Liver (tissue), 9 donors: Measurements from ENCODE around the gene MARK3. TPM values are rescaled to one million over a fixed set of nuclear protein-coding genes. Genes with fewer than 3 reads are reported as not detected.

Experiments used
- DNase-seq: peaks from one replicate; pipeline ENCODE4 v3.0.0-alpha.2; 2017; ENCODE audit warnings: low spot score
- H3K27ac ChIP-seq, 2 donors: one replicate each; pipeline ENCODE4 v1.7.0; 2013; ENCODE audit warnings: inconsistent platforms in 2 of 2, low read length in 2 of 2, control low read depth in 1 of 2, low read depth in 1 of 2, mild to moderate bottlenecking in 1 of 2
- H3K27me3 ChIP-seq, 4 donors: one replicate each; pipeline versions ENCODE4 v1.6.1 to v1.7.0; 2013; ENCODE audit warnings: low read length in 3 of 4, inconsistent platforms in 1 of 4, mild to moderate bottlenecking in 1 of 4, moderate library complexity in 1 of 4; ENCODE audit not compliant: control insufficient read depth in 4 of 4, insufficient read depth in 4 of 4
- H3K36me3 ChIP-seq, 4 donors: one replicate each; pipeline versions ENCODE4 v1.6.1 to v1.7.0; 2013; ENCODE audit warnings: low read length in 3 of 4, mild to moderate bottlenecking in 3 of 4, low read depth in 1 of 4, moderate library complexity in 1 of 4; ENCODE audit not compliant: control insufficient read depth in 4 of 4, insufficient read depth in 3 of 4
- H3K4me1 ChIP-seq, 4 donors: one replicate each; pipeline versions ENCODE4 v1.6.1 to v1.7.0; 2013; ENCODE audit warnings: low read length in 3 of 4, mild to moderate bottlenecking in 3 of 4, moderate library complexity in 1 of 4; ENCODE audit not compliant: control insufficient read depth in 4 of 4, insufficient read depth in 4 of 4
- H3K4me3 ChIP-seq, 3 donors: one replicate each; pipeline versions ENCODE4 v1.6.1 to v1.7.0; 2013; ENCODE audit warnings: low read length in 3 of 3, control low read depth in 1 of 3, low read depth in 1 of 3, mild to moderate bottlenecking in 1 of 3
- H3K9ac ChIP-seq, 2 donors: one replicate each; pipeline ENCODE4 v1.7.0; 2013; ENCODE audit warnings: low read length in 2 of 2, mild to moderate bottlenecking in 2 of 2, moderate library complexity in 2 of 2, control low read depth in 1 of 2, low read depth in 1 of 2
- H3K9me3 ChIP-seq, 4 donors: one replicate each; pipeline versions ENCODE4 v1.6.1 to v1.7.0; 2013; ENCODE audit warnings: low read length in 3 of 4; ENCODE audit not compliant: control insufficient read depth in 4 of 4
- EGR1 ChIP-seq, 2 donors: IDR thresholded peaks; 2 replicates each; pipeline ENCODE4 v1.6.1; 2016 to 2018; ENCODE audit warnings: antibody characterized with exemption in 2 of 2, low read depth in 2 of 2
- FOXA1 ChIP-seq: IDR thresholded peaks from 2 replicates; pipeline ENCODE4 v1.6.1; 2016; ENCODE audit warnings: antibody characterized with exemption
- GABPA ChIP-seq, 2 donors: IDR thresholded peaks in 1 of 2; conservative IDR thresholded peaks in 1 of 2; 2 replicates each; pipeline ENCODE4 v1.6.1; 2016; ENCODE audit warnings: antibody characterized with exemption in 2 of 2, mild to moderate bottlenecking in 1 of 2, moderate library complexity in 1 of 2
- HNF4A ChIP-seq, 2 donors: conservative IDR thresholded peaks; 2 replicates each; pipeline ENCODE4 v1.6.1; 2016; ENCODE audit warnings: antibody characterized with exemption in 2 of 2, mild to moderate bottlenecking in 2 of 2
- HNF4G ChIP-seq: IDR thresholded peaks from 2 replicates; pipeline ENCODE4 v1.6.1; 2016; ENCODE audit warnings: antibody characterized with exemption
- JUND ChIP-seq, 2 donors: IDR thresholded peaks; 2 replicates each; pipeline ENCODE4 v1.6.1; 2016; ENCODE audit warnings: antibody characterized with exemption in 2 of 2
- NR2F2 ChIP-seq: IDR thresholded peaks from 2 replicates; pipeline ENCODE4 v1.6.1; 2016; ENCODE audit warnings: antibody characterized with exemption
- RAD21 ChIP-seq, 2 donors: IDR thresholded peaks; 2 replicates each; pipeline ENCODE4 v1.6.1; 2016; ENCODE audit warnings: antibody characterized with exemption in 2 of 2, mild to moderate bottlenecking in 2 of 2
- RXRA ChIP-seq, 2 donors: IDR thresholded peaks; 2 replicates each; pipeline ENCODE4 v1.6.1; 2017 to 2018; ENCODE audit warnings: antibody characterized with exemption in 2 of 2, mild to moderate bottlenecking in 1 of 2
- SP1 ChIP-seq: IDR thresholded peaks from 2 replicates; pipeline ENCODE4 v1.6.1; 2018; ENCODE audit warnings: antibody characterized with exemption, mild to moderate bottlenecking
- TAF1 ChIP-seq: conservative IDR thresholded peaks from 2 replicates; pipeline ENCODE4 v1.6.1; 2016; ENCODE audit warnings: antibody characterized with exemption, mild to moderate bottlenecking
- YY1 ChIP-seq: IDR thresholded peaks from 2 replicates; pipeline ENCODE4 v1.6.1; 2016; ENCODE audit warnings: antibody characterized with exemption, mild to moderate bottlenecking
- WGBS: extraction: QIAGEN DNeasy Blood & Tissue Kit; methylation state at CpG from one replicate; pipeline ENCODE4 v1.1.7; 2013; 5-methylcytosine and 5-hydroxymethylcytosine counted together
- polyA plus RNA-seq, 2 donors: library from polyadenylated mRNA; stranded (reverse) in 1 of 2; unstranded in 1 of 2; fragments of 200-250 nt in 1 of 2; fragments of >200 nt in 1 of 2; fragmentation: Nextera tagmentation in 1 of 2; extraction: Ambion mirVana in 1 of 2; gene quantifications; one replicate each; pipeline versions ENCODE4 v1.2.1 to v1.2.3, GENCODE V29; 2013 to 2015
- total RNA-seq, 2 donors: library from RNA; depleted of rRNA; stranded (reverse); fragments of >200 nt; gene quantifications; one replicate each; pipeline ENCODE4 v1.2.3, GENCODE V29; 2014
- TF ChIP-seq, protein P1 (sequence below): fragments of 150-350 bp; IDR thresholded peaks from 2 replicates; pipeline ENCODE4 v1.5.1; 2017; ENCODE audit warnings: improper control_type of control experiment, low read depth, low read length; ENCODE audit not compliant: missing input control
- TF ChIP-seq, protein P2 (sequence below): IDR thresholded peaks from 2 replicates; pipeline ENCODE4 v1.6.1; 2016; ENCODE audit warnings: antibody characterized with exemption
- TF ChIP-seq, protein P3 (sequence below): IDR thresholded peaks from 2 replicates; pipeline ENCODE4 v1.6.1; 2016; ENCODE audit warnings: antibody characterized with exemption
- TF ChIP-seq, protein P4 (sequence below): IDR thresholded peaks from 2 replicates; pipeline ENCODE4 v1.6.1; 2016; ENCODE audit warnings: antibody characterized with exemption, mild to moderate bottlenecking
- TF ChIP-seq, protein P5 (sequence below): IDR thresholded peaks from 2 replicates; pipeline ENCODE4 v1.6.1; 2016; ENCODE audit warnings: antibody characterized with exemption
- donor health status: healthy.
- donor health status: healthy.
- donor health status: healthy.
- donor health status: healthy.
- donor health status: healthy.

MARK3 gene
- total and polyA plus RNA-seq, 4 donors, result 14.1 to 86.0 (median 33.0) TPM

DNA sequence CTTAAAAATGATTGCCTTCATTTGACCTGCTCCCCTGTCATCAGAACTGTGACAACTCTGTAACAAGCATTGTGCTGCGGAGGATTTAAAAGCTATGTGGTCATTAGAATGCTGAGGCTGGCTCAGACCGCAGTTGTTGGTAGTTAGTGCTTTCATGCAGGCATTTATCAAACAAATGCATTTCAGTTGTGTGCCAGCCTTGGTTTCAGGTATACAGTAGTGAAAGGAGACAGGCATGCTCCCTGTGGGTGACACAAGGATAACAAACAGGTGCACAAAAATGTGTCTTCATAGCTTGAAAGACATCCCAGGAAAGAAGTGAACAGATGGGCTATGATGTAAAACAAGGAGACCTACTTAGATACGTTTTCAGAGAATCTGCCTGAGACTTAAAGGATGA is 60.6 kb downstream of the MARK3 start:
- no peak for TF ChIP-seq TAF1
- TF ChIP-seq, protein P1, sequence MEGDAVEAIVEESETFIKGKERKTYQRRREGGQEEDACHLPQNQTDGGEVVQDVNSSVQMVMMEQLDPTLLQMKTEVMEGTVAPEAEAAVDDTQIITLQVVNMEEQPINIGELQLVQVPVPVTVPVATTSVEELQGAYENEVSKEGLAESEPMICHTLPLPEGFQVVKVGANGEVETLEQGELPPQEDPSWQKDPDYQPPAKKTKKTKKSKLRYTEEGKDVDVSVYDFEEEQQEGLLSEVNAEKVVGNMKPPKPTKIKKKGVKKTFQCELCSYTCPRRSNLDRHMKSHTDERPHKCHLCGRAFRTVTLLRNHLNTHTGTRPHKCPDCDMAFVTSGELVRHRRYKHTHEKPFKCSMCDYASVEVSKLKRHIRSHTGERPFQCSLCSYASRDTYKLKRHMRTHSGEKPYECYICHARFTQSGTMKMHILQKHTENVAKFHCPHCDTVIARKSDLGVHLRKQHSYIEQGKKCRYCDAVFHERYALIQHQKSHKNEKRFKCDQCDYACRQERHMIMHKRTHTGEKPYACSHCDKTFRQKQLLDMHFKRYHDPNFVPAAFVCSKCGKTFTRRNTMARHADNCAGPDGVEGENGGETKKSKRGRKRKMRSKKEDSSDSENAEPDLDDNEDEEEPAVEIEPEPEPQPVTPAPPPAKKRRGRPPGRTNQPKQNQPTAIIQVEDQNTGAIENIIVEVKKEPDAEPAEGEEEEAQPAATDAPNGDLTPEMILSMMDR, result no peak
- TF ChIP-seq, protein P2, sequence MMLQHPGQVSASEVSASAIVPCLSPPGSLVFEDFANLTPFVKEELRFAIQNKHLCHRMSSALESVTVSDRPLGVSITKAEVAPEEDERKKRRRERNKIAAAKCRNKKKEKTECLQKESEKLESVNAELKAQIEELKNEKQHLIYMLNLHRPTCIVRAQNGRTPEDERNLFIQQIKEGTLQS, result no peak
- TF ChIP-seq GABPA (IDR thresholded peaks at IDR 0.05 in 1 of 2, conservative IDR thresholded peaks at IDR 0.05 in 1 of 2), result no peak
- no peak for TF ChIP-seq RXRA (IDR thresholded peaks at IDR 0.05)
- TF ChIP-seq FOXA1, result no peak
- no peak for TF ChIP-seq HNF4G
- Histone ChIP-seq H3K4me1 (peaks cover 0 to 9% (median under 1%) of the 10 kb centered on the region in 4 donors), H3K9me3 (no peaks in the 10 kb centered on the region), H3K36me3 (no peaks in the 10 kb centered on the region), H3K27ac (no peak overlapping the region), H3K27me3 (no peaks in the 10 kb centered on the region), H3K4me3 (no peak overlapping the region), H3K9ac (no peak overlapping the region)
- no peak for DNase-seq
- WGBS, result 91% methylated on average over 3 of the region's 3 CpGs

DNA sequence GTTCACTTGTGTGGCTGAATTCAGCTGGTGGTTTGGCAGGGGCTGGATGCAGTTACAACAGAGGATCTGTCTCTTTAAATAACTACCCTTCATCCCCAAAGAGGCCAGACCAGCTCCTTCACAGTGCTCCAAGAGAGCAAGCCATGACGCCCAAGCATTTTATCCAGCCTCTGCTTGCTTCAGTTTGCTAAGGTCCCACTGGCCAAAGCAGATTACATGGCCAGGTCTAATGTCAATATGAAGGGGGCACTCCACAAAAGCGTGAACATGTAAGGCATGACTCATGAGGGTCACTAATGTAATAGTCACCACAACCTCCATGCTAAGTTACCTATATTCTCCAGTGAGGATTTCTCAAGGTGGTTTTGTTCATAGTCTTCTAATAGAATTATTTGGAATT is 62.9 kb downstream of the MARK3 start:
- H3K4me1 ChIP-seq, result peaks cover 0 to 9% (median under 1%) of the 10 kb centered on the region in 4 donors

More for the DNA sequence above, 62.9 kb downstream of the MARK3 start:
- Histone ChIP-seq H3K27ac (no peak overlapping the region), H3K9ac (no peak overlapping the region), H3K9me3 (no peaks in the 10 kb centered on the region), H3K27me3 (no peaks in the 10 kb centered on the region), H3K36me3 (peaks cover 0 to 5% (median 0%) of the 10 kb centered on the region in 4 donors), H3K4me3 (no peak overlapping the region)
- DNase-seq, result no peak
- WGBS, result 94% methylated on average over 2 of the region's 2 CpGs
- TF ChIP-seq JUND (IDR thresholded peaks at IDR 0.05) (no peak), YY1 (no peak), HNF4A (conservative IDR thresholded peaks at IDR 0.05) (no peak), SP1 (no peak), RAD21 (IDR thresholded peaks at IDR 0.05) (no peak), EGR1 (IDR thresholded peaks at IDR 0.05; ENCODE audit: low read depth in 2 of 2) (no peak), HNF4G (no peak), TAF1 (no peak), RXRA (IDR thresholded peaks at IDR 0.05) (no peak), FOXA1 (no peak), NR2F2 (no peak)
- TF ChIP-seq, protein P1, result no peak
- TF ChIP-seq, protein P3, sequence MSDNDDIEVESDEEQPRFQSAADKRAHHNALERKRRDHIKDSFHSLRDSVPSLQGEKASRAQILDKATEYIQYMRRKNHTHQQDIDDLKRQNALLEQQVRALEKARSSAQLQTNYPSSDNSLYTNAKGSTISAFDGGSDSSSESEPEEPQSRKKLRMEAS, result no peak
- TF ChIP-seq, protein P2, result no peak
- TF ChIP-seq, protein P4, sequence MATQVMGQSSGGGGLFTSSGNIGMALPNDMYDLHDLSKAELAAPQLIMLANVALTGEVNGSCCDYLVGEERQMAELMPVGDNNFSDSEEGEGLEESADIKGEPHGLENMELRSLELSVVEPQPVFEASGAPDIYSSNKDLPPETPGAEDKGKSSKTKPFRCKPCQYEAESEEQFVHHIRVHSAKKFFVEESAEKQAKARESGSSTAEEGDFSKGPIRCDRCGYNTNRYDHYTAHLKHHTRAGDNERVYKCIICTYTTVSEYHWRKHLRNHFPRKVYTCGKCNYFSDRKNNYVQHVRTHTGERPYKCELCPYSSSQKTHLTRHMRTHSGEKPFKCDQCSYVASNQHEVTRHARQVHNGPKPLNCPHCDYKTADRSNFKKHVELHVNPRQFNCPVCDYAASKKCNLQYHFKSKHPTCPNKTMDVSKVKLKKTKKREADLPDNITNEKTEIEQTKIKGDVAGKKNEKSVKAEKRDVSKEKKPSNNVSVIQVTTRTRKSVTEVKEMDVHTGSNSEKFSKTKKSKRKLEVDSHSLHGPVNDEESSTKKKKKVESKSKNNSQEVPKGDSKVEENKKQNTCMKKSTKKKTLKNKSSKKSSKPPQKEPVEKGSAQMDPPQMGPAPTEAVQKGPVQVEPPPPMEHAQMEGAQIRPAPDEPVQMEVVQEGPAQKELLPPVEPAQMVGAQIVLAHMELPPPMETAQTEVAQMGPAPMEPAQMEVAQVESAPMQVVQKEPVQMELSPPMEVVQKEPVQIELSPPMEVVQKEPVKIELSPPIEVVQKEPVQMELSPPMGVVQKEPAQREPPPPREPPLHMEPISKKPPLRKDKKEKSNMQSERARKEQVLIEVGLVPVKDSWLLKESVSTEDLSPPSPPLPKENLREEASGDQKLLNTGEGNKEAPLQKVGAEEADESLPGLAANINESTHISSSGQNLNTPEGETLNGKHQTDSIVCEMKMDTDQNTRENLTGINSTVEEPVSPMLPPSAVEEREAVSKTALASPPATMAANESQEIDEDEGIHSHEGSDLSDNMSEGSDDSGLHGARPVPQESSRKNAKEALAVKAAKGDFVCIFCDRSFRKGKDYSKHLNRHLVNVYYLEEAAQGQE, result no peak
- TF ChIP-seq, protein P5, sequence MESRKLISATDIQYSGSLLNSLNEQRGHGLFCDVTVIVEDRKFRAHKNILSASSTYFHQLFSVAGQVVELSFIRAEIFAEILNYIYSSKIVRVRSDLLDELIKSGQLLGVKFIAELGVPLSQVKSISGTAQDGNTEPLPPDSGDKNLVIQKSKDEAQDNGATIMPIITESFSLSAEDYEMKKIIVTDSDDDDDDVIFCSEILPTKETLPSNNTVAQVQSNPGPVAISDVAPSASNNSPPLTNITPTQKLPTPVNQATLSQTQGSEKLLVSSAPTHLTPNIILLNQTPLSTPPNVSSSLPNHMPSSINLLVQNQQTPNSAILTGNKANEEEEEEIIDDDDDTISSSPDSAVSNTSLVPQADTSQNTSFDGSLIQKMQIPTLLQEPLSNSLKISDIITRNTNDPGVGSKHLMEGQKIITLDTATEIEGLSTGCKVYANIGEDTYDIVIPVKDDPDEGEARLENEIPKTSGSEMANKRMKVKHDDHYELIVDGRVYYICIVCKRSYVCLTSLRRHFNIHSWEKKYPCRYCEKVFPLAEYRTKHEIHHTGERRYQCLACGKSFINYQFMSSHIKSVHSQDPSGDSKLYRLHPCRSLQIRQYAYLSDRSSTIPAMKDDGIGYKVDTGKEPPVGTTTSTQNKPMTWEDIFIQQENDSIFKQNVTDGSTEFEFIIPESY, result no peak
